CD14-positive monocyte (primary cell): ENCODE measurements around the gene TCEAL4. TPM values are rescaled to one million over a fixed set of nuclear protein-coding genes. Genes with fewer than 3 reads are reported as not detected.

Experiments used
- DNase-seq, 3 donors: peaks; one replicate each; pipeline ENCODE4 v3.0.0-alpha.2; 2011 to 2022
- H2AFZ ChIP-seq: 2 replicates; pipeline ENCODE4 v1.6.0; 2012; ENCODE audit warnings: mild to moderate bottlenecking, low read depth, low read length, inconsistent platforms; ENCODE audit not compliant: insufficient read depth, poor library complexity, severe bottlenecking
- H3K27ac ChIP-seq, 2 donors: 1 replicate in 1 of 2; 2 replicates in 1 of 2; pipeline ENCODE4 v1.5.1; 2012 to 2013; ENCODE audit warnings: low read length in 2 of 2, control low read depth in 1 of 2, inconsistent platforms in 1 of 2, low read depth in 1 of 2, mild to moderate bottlenecking in 1 of 2
- H3K27me3 ChIP-seq, 2 donors: one replicate each; pipeline versions ENCODE4 v1.6.0 to v1.6.1; 2011 to 2013; ENCODE audit warnings: low read length in 2 of 2; ENCODE audit not compliant: control insufficient read depth in 2 of 2, insufficient read depth in 2 of 2
- H3K36me3 ChIP-seq, 2 donors: replicated peaks in 1 of 2; 1 replicate in 1 of 2; 2 replicates in 1 of 2; pipeline versions ENCODE4 v1.5.1 to v1.6.1; 2012 to 2013; ENCODE audit warnings: low read length in 2 of 2, control low read depth in 1 of 2, inconsistent platforms in 1 of 2, mild to moderate bottlenecking in 1 of 2; ENCODE audit not compliant: insufficient read depth in 2 of 2, control insufficient read depth in 1 of 2
- H3K4me1 ChIP-seq, 2 donors: 1 replicate in 1 of 2; 2 replicates in 1 of 2; pipeline versions ENCODE4 v1.5.1 to v1.6.1; 2012 to 2013; ENCODE audit warnings: low read length in 2 of 2, control low read depth in 1 of 2, inconsistent platforms in 1 of 2, mild to moderate bottlenecking in 1 of 2, moderate library complexity in 1 of 2; ENCODE audit not compliant: insufficient read depth in 2 of 2, control insufficient read depth in 1 of 2
- H3K4me2 ChIP-seq: replicated peaks from 2 replicates; pipeline ENCODE3; 2012; ENCODE audit warnings: low read length, moderate library complexity, mild to moderate bottlenecking; ENCODE audit not compliant: poor library complexity, severe bottlenecking; ENCODE audit errors: extremely low read depth
- H3K4me3 ChIP-seq, 3 experiments: fragments of 200-600 bp in 1 of 3; sonication (generic) in 1 of 3; replicated peaks in 1 of 3; 1 replicate in 2 of 3; 2 replicates in 1 of 3; pipeline ENCODE4 v1.5.1; 2011 to 2013; ENCODE audit warnings: low read length in 3 of 3, mild to moderate bottlenecking in 3 of 3, control low read depth in 2 of 3, low read depth in 2 of 3, inconsistent platforms in 1 of 3, moderate library complexity in 1 of 3
- H3K79me2 ChIP-seq: 2 replicates; pipeline ENCODE4 v1.6.0; 2012; ENCODE audit warnings: mild to moderate bottlenecking, control low read depth, inconsistent platforms, low read length, moderate library complexity; ENCODE audit not compliant: insufficient read depth
- H3K9ac ChIP-seq: 2 replicates; pipeline ENCODE4 v1.6.0; 2017; ENCODE audit warnings: low read length, mild to moderate bottlenecking; ENCODE audit not compliant: insufficient read depth, poor library complexity, severe bottlenecking
- H3K9me3 ChIP-seq, 2 donors: replicated peaks in 1 of 2; 1 replicate in 1 of 2; 2 replicates in 1 of 2; pipeline versions ENCODE4 v1.5.1 to v1.6.1; 2012 to 2013; ENCODE audit warnings: low read length in 2 of 2, control low read depth in 1 of 2; ENCODE audit not compliant: control insufficient read depth in 1 of 2, insufficient read depth in 1 of 2
- H4K20me1 ChIP-seq: 2 replicates; pipeline ENCODE4 v1.6.0; 2012; ENCODE audit warnings: mild to moderate bottlenecking, low read length, control low read depth, moderate library complexity; ENCODE audit not compliant: insufficient read depth
- H3K27ac Mint-ChIP-seq, 7 donors: one replicate each; pipeline ENCODE4 v1.8.0; 2020; ENCODE audit warnings: mild to moderate bottlenecking in 7 of 7, mixed read lengths in 7 of 7, moderate library complexity in 6 of 7, inconsistent platforms in 2 of 7
- H3K27me3 Mint-ChIP-seq, 3 donors: one replicate each; pipeline ENCODE4 v1.8.0; 2021 to 2022; ENCODE audit warnings: low read depth in 3 of 3, mild to moderate bottlenecking in 3 of 3, mixed read lengths in 3 of 3, moderate library complexity in 3 of 3, inconsistent platforms in 1 of 3
- H3K36me3 Mint-ChIP-seq, 2 donors: one replicate each; pipeline ENCODE4 v1.8.0; 2020; ENCODE audit warnings: mixed read lengths in 2 of 2, inconsistent platforms in 1 of 2, mild to moderate bottlenecking in 1 of 2
- H3K4me1 Mint-ChIP-seq: one replicate; pipeline ENCODE4 v1.8.0; 2020; ENCODE audit warnings: mild to moderate bottlenecking, mixed read lengths
- H3K4me3 Mint-ChIP-seq, 2 donors: one replicate each; pipeline ENCODE4 v1.8.0; 2020; ENCODE audit warnings: mild to moderate bottlenecking in 2 of 2, mixed read lengths in 2 of 2, moderate library complexity in 1 of 2
- H3K9me3 Mint-ChIP-seq, 7 donors: one replicate each; pipeline ENCODE4 v1.8.0; 2020 to 2022; ENCODE audit warnings: mixed read lengths in 7 of 7, mild to moderate bottlenecking in 6 of 7, moderate library complexity in 6 of 7, inconsistent platforms in 2 of 7
- CTCF ChIP-seq: fragments of 200-600 bp; IDR thresholded peaks from one replicate; pipeline ENCODE4 v1.8.0; 2022; ENCODE audit warnings: antibody characterized with exemption, mild to moderate bottlenecking
- WGBS: methylation state at CpG from one replicate; pipeline ENCODE4 v1.1.5; 2013; ENCODE audit warnings: missing lambda C conversion rate; ENCODE audit not compliant: insufficient coverage; 5-methylcytosine and 5-hydroxymethylcytosine counted together
- intact Hi-C, 2 donors: fragments of 100-400 bp; cut with micrococcal nuclease; formaldehyde crosslinking; loops; one replicate each; pipeline versions ENCODE4 v1.15.0 to v1.15.1; 2023
- polyA plus RNA-seq, 3 donors: library from polyadenylated mRNA; depleted of rRNA in 1 of 3; unstranded in 2 of 3; stranded (reverse) in 1 of 3; fragments of 300-500 nt in 2 of 3; fragments of >200 nt in 1 of 3; fragmentation: Illumina TruSeq in 2 of 3; gene quantifications; 1 replicate in 2 of 3; 2 replicates in 1 of 3; pipeline ENCODE4 v1.2.3, GENCODE V29; 2012 to 2021

The TCEAL4 gene
- polyA plus RNA-seq, 3 donors: 3.0 to 10.7 (median 8.5) TPM

DNA sequence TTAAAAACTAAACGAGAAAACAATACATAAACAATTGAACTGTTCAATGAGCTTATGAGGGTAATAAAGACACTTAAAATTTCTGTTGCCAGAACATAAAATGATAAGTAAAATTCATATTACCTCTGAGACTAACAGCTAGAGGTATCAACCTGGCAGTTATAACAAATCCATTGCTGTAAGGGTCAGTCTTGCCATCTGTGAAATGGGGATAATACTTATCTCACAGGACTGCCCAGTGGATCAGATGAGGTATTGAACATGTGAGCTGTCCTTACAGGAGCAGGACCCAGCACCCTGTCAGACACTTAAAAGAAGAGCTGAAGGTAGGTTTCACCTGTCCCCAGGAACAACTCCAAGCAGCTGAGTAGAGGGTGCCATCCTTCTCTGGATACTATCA, 25.0 kb downstream of the TCEAL4 start:
- no peak for DNase-seq
- Mint-ChIP-seq H3K27ac (peak overlapping the region in 1 of 7 donors; percentile 3), H3K9me3 (peaks cover 0 to 5% (median 0%) of the 10 kb centered on the region in 7 donors), H3K27me3 (peaks cover 0 to 15% (median 12%) of the 10 kb centered on the region in 3 donors), H3K4me1 (peaks cover 7% of the 10 kb centered on the region), H3K36me3 (peaks cover 0 to 2% of the 10 kb centered on the region in 2 donors), H3K4me3 (no peak overlapping the region)
- Histone ChIP-seq H3K4me3 (no peak overlapping the region), H3K4me1 (peaks cover 0 to 7% of the 10 kb centered on the region in 2 donors), H3K4me2 (no peak overlapping the region), H3K36me3 (no peaks in the 10 kb centered on the region), H4K20me1 (no peaks in the 10 kb centered on the region), H3K27me3 (peaks cover 0 to 5% of the 10 kb centered on the region in 2 donors), H3K9ac (no peak overlapping the region), H3K27ac (no peak overlapping the region), H2AFZ (no peak overlapping the region), H3K79me2 (no peaks in the 10 kb centered on the region), H3K9me3 (no peaks in the 10 kb centered on the region)
- intact Hi-C loops: no loop called here
- no peak for TF ChIP-seq CTCF
- no CpG with 5 or more reads among the region's 1 CpG for WGBS

GRCh38 chrX:103613362-103613890, 28.1 kb downstream of the TCEAL4 start:
- H3K4me1 Mint-ChIP-seq: peaks cover 2% of the 10 kb centered on the region
- H3K4me3 Mint-ChIP-seq: no peak overlapping the region
- Histone ChIP-seq H3K27ac (no peak overlapping the region), H3K9ac (no peak overlapping the region), H3K4me2 (no peak overlapping the region), H4K20me1 (no peaks in the 10 kb centered on the region), H2AFZ (no peak overlapping the region), H3K36me3 (no peaks in the 10 kb centered on the region), H3K79me2 (no peaks in the 10 kb centered on the region), H3K4me1 (peaks cover 0 to 3% of the 10 kb centered on the region in 2 donors), H3K4me3 (no peak overlapping the region), H3K9me3 (no peaks in the 10 kb centered on the region), H3K27me3 (no peaks in the 10 kb centered on the region)
- intact Hi-C loops: no loop called here
- WGBS: no CpG with 5 or more reads among the region's 1 CpG
- H3K27me3 Mint-ChIP-seq: peaks cover 0 to 6% (median 3%) of the 10 kb centered on the region in 3 donors
- TF ChIP-seq CTCF: no peak
- H3K36me3 Mint-ChIP-seq: peaks cover 0 to 3% of the 10 kb centered on the region in 2 donors
- DNase-seq: no peak
- H3K27ac Mint-ChIP-seq: no peak overlapping the region
- peaks cover 0 to under 1% (median 0%) of the 10 kb centered on the region in 7 donors for H3K9me3 Mint-ChIP-seq
